Esophagus squamous epithelium (tissue), 5 donors: ENCODE measurements around the gene SPC24. TPM values are rescaled to one million over a fixed set of nuclear protein-coding genes. Genes with fewer than 3 reads are reported as not detected.

Experiments used
- DNase-seq: peaks from one replicate; lab custom pipeline; 2025; lab: John Stamatoyannopoulos, UW
- H3K27ac ChIP-seq, 4 donors: fragments of 200-600 bp; sonication (generic); one replicate each; pipeline ENCODE4 v1.5.1; 2016 to 2019; ENCODE audit warnings: mild to moderate bottlenecking in 1 of 4
- H3K27me3 ChIP-seq, 4 donors: fragments of 200-600 bp; sonication (generic); 1 replicate in 3 of 4; 2 replicates in 1 of 4; pipeline versions ENCODE4 v1.5.1 to v1.6.0; 2017 to 2021; ENCODE audit warnings: antibody characterized with exemption in 1 of 4
- H3K36me3 ChIP-seq, 3 donors: fragments of 200-600 bp; sonication (generic); one replicate each; pipeline ENCODE4 v1.5.1; 2016 to 2019
- H3K4me1 ChIP-seq, 3 donors: fragments of 200-600 bp; sonication (generic); one replicate each; pipeline ENCODE4 v1.5.1; 2017 to 2019
- H3K4me3 ChIP-seq, 4 donors: fragments of 200-600 bp; sonication (generic); 1 replicate in 3 of 4; 2 replicates in 1 of 4; pipeline ENCODE4 v1.5.1; 2016 to 2019; ENCODE audit warnings: mild to moderate bottlenecking in 2 of 4, moderate library complexity in 1 of 4
- H3K9me3 ChIP-seq, 3 donors: fragments of 200-600 bp; sonication (generic); one replicate each; pipeline ENCODE4 v1.5.1; 2016 to 2019
- CTCF ChIP-seq, 6 experiments: fragments of 450-650 bp in 4 of 6; fragments of 200-600 bp in 2 of 6; sonication (generic) in 2 of 6; IDR thresholded peaks; one replicate each; pipeline ENCODE4 v1.5.1; 2016 to 2019; ENCODE audit warnings: antibody characterized with exemption in 6 of 6, mild to moderate bottlenecking in 4 of 6, moderate library complexity in 4 of 6
- POLR2A ChIP-seq, 4 donors: fragments of 450-650 bp; IDR thresholded peaks; one replicate each; pipeline ENCODE4 v1.6.1; 2017; ENCODE audit warnings: antibody characterized with exemption in 4 of 4, mild to moderate bottlenecking in 4 of 4, moderate library complexity in 3 of 4
- WGBS, 2 donors: methylation state at CpG; one replicate each; pipeline ENCODE4 v1.1.5; 2018; 5-methylcytosine and 5-hydroxymethylcytosine counted together
- intact Hi-C: fragments of 100-400 bp; cut with DNase I; formaldehyde crosslinking; loops from one replicate; pipeline ENCODE4 v1.15.0; 2022
- total RNA-seq, 4 donors: library from RNA; depleted of rRNA; stranded (reverse); fragments of >200 nt; gene quantifications; one replicate each; pipeline ENCODE4 v1.1.0, GENCODE V29; 2016
- donor health status: DM: yes; HTN: yes; CAD: no.

Gene SPC24
- total RNA-seq, 4 donors from 2014 or later: 2.9 to 10.9 (median 6.3) TPM

DNA sequence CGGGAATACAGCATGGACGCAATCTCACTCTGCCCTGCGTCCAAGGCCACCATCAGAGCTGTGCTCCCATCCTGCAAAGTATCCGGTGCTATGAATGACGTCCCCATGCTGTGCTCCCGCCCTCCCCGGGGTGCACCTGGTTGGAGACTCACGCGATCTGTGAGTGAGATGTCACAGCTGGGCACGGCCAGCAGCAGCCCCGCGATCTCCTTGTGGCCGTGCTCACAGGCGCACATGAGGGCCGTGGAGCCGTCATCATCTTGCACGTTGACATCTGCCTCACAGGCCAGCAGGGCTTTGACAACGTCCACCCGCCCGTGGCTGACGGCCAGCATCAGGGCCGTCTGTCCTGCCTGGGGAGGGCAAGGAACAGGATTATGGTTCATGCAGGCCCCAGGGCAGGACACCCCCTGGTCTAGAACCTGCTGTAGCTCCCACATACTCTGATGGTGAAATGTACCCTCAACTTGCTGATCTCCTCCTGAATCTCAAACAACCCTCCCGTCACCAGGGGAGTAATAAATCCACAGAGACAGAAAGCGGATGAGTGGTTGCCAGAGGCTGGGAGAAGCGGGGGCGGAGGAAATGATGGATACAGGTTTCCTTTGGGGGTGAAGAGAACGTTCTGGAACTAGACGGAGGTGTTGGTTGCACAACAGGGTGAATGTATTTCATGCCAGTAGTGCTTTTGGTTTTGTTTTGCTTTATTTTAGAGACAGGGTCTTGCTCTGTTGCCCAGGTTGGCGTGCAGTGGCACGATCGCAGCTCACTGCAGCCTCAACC lies 14.5 kb upstream of the SPC24 start:
- intact Hi-C loops: no loop called here
- no peak for DNase-seq
- Histone ChIP-seq H3K36me3 (peaks cover 12 to 76% (median 17%) of the 10 kb centered on the region in 3 donors), H3K27me3 (no peaks in the 10 kb centered on the region), H3K4me1 (peaks cover 0 to 57% (median 25%) of the 10 kb centered on the region in 3 donors), H3K27ac (peak overlapping the region; percentile 9 to 88 (median 84)), H3K9me3 (no peaks in the 10 kb centered on the region), H3K4me3 (no peak overlapping the region)
- 80 to 83% methylated on average over 8 to 21 of the region's 31 CpGs for WGBS, 2 donors
- TF ChIP-seq POLR2A (IDR thresholded peaks at IDR 0.05) (no peak), CTCF (IDR thresholded peaks at IDR 0.05) (no peak)

DNA sequence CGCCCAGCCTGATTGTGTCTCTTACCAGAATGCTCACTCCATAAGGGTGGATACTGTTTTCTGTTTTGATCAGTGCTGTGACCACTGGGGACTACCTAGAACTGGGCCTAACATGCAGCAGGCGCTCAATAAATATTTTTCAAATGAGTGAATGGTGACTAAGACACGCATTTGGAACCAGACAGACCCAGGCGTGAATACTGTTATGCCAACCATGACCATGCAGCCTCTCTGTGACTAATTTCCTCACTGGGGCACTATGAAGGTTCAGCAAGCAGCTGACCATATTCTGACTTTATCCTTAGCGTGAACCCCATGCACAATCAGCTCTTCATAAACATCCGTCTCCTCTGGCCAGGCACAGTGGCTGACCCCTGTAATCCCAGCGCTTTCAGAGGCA lies 13.0 kb upstream of the SPC24 start:
- no peak overlapping the region for H3K4me3 ChIP-seq
- intact Hi-C loops: no loop called here
- H3K27me3 ChIP-seq: no peaks in the 10 kb centered on the region
- peaks cover 0 to 69% (median 36%) of the 10 kb centered on the region in 3 donors for H3K4me1 ChIP-seq
- H3K9me3 ChIP-seq: no peaks in the 10 kb centered on the region
- no peak for DNase-seq
- WGBS, 2 donors: 75 to 83% methylated on average over 2 to 6 of the region's 7 CpGs
- peaks cover under 1 to 61% (median 11%) of the 10 kb centered on the region in 3 donors for H3K36me3 ChIP-seq
- TF ChIP-seq CTCF (IDR thresholded peaks at IDR 0.05) (no peak), POLR2A (IDR thresholded peaks at IDR 0.05) (no peak)
- peak overlapping the region; percentile 51 to 88 (median 84) for H3K27ac ChIP-seq

GRCh38 chr19:11166281-11167142 lies 10.9 kb upstream of the SPC24 start:
- H3K4me1 ChIP-seq: peaks cover 0 to 78% (median 37%) of the 10 kb centered on the region in 3 donors
- no peaks in the 10 kb centered on the region for H3K9me3 ChIP-seq
- H3K4me3 ChIP-seq: no peak overlapping the region
- peaks cover 0 to 44% (median 11%) of the 10 kb centered on the region in 3 donors for H3K36me3 ChIP-seq
- no peak for TF ChIP-seq POLR2A (IDR thresholded peaks at IDR 0.05)
- no peak for TF ChIP-seq CTCF (IDR thresholded peaks at IDR 0.05)
- 64 to 70% methylated on average over 6 to 26 of the region's 26 CpGs for whole genome bisulfite sequencing, 2 donors
- DNase-seq: no peak
- H3K27ac ChIP-seq: peak overlapping the region; percentile 73 to 88 (median 86)
- H3K27me3 ChIP-seq: no peaks in the 10 kb centered on the region
- intact Hi-C loops: no loop called here

DNA sequence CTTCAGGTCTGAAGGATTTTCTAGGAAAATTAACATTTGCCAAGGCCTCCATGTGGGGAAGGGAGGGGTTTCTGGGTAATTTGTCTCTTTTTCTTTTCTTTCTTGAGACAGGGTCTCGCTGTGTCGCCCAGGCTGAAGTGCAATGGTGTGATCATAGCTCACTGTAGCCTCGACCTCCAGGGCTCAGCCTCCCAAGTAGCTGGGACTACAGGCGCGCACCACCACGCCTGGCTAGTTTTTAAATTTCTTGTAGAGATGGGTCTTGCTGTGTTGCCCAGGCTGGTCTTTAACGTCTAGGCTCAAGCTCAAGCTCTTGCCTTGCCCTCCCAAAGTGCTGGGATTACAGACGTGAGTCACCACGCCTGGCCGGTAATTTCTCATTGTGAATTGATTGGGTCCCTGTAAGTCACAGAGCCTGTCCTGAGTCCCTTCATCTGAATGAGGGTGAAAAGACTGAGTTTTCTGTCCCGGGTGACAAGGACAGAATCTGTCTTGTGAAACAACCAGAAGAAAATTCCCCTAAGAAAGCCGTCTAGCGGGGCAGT lies 10.0 kb upstream of the SPC24 start:
- H3K36me3 ChIP-seq: peaks cover 0 to 35% (median 11%) of the 10 kb centered on the region in 3 donors
- H3K27ac ChIP-seq: peak overlapping the region; percentile 73 to 88 (median 86)
- peaks cover 0 to 72% (median 37%) of the 10 kb centered on the region in 3 donors for H3K4me1 ChIP-seq
- no peak for TF ChIP-seq CTCF (IDR thresholded peaks at IDR 0.05)
- no peak for TF ChIP-seq POLR2A (IDR thresholded peaks at IDR 0.05)
- H3K9me3 ChIP-seq: no peaks in the 10 kb centered on the region
- DNase-seq: no peak
- intact Hi-C loops: no loop called here
- WGBS, 2 donors: 58 to 70% methylated on average over 7 to 8 of the region's 13 CpGs
- H3K4me3 ChIP-seq: no peak overlapping the region
- H3K27me3 ChIP-seq: no peaks in the 10 kb centered on the region
